Stimulated activated CD4-positive, alpha-beta T cell treated with anti-CD3 and anti-CD28 coated beads, TNF-alpha, amount 100 ng/mL, for 24 hours (primary cell): ENCODE results near the gene COL4A2.

Experiments used
- DNase-seq, 3 experiments: peaks; one replicate each; pipeline ENCODE4 v3.0.0-alpha.2; 2020; ENCODE audit warnings: low read depth in 3 of 3

COL4A2 gene

DNA sequence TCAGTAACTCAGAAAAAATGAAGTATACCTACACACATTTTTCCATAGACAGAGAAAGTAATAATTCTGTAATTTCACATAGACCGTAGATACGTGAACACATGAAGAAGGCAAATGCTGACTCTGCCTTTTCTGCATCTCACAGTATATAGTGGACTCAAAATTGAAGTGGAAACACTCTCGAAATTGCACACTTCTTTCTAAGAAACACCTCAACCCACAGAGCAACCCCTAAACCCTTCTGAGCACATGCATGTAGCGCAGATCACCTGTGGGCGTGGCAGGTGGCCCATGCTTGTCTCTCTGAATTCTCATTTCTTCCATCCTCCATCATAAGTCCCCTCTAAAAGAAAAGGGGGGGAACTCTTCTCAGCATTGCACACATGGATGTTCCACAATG lies 34.9 kb upstream of the COL4A2 start:
- DNase-seq, result no peak

GRCh38 chr13:110272651-110273050 lies 34.4 kb upstream of the COL4A2 start:
- DNase-seq, result no peak

DNA sequence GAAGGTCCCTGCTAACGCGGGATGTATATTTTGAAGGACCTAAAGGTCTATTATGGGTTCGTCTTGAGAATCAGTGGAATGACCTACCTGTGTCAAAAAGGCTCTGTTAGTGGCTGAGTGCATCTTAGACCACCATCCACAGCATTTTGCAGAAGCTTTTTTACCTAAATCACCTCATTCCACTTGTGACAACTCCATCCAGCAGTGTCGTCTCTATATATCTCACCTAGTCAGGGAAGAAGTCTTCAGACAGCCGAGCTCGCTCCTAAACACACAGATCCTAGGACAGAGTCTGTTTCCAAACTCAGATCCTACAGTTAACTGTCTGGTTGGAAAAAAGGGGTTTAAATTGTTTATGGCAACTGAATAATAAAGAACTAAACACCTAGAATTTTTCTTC lies 33.8 kb upstream of the COL4A2 start:
- DNase-seq, result no peak

DNA sequence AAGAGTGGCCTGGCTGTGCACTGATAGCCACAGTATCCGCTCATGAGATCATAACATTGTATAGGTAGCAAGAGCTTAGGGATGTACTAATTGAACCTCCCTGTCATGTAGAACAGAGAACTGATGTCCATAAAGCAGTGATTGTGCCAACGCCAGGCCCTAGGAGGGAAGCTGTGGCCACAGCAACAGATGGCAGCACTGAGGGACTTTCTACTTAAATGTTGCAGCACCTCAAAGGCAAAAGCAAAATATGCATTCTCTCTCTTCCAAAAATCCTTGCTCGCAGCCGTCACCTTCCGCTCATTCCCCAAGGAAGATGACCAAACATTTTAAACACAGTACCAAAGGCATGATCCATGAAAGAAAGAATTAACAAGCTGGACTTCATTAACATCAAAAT lies 32.4 kb upstream of the COL4A2 start:
- no peak for DNase-seq

DNA sequence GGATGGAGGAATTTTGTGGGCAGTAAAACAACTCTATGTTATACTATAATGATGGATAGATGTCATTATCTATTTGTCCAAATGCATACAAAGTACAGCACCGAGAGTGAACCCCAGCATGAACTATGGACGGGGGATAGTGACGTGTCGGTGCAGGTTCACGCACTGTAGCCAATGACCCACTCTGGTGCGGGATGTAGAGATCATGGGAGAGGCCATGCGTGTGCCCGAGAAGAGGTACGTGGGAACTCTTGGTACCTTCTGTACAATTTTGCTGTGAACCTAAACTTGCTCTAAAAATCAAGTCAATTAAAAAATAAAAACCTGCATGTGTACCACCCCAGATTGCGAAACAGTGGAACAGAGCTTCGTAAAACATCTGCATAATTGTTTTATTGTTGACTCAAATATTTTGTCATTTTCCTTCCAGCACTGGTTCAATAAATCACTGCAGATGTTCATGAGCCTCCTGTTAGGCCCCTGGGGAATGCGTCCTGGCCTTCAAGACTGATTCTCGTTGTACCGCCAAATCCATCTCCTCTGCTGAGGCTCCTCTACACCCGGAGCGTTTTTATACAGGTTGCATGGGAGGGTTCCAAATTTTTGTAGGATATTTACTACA lies 31.0 kb upstream of the COL4A2 start:
- no peak for DNase-seq

- DNase-seq, result no peak
These were observed 30.5 kb upstream of the COL4A2 start for GRCh38 chr13:110276553-110276950.

DNA sequence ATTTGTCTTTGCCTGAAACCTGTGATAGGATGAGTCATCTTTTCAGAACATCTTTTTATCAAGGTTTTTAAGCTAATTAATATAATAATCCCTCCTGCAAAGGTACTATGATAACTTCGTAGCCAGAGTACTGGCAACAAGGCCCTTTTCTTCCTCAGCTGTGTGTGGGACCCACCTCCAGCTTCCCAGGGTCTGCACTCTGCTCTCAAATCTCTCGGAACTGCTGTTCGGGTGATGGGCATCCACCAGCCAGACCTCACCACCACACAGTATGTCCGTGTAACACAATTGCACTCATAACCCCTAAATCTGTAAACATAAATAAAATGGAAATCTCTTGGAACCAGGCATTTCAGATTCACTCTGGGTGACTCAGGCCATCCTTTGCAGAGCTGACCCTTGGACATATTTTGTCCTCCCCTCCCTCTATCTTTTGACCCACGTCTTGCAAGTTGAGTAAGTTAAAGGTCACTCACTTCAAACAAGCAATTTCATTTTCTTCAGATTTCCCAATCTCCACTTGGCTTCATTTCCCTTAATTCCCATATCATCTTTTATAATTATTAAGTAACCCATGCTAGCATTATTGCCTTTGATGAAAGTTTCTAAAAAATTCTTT lies 29.6 kb upstream of the COL4A2 start:
- no peak for DNase-seq

DNA sequence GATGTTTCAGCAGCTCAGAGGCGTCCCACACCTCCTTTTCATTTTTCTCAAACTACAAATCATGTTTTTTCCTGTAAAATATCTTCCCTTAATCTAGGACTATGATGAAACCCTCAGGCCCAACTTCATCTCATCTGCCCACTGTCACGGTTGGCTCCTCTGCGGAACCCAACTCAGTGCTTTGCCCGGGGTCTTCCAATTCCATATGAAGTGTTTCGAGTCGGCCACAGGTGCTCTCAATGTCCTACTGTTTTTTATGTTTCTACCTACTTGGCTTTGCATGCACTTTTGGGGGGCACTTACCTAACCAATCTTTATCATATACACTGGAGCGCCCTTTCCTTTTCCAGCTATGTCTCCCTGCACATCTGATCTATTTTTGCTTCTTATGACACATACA lies 28.2 kb upstream of the COL4A2 start:
- no peak for DNase-seq

DNA sequence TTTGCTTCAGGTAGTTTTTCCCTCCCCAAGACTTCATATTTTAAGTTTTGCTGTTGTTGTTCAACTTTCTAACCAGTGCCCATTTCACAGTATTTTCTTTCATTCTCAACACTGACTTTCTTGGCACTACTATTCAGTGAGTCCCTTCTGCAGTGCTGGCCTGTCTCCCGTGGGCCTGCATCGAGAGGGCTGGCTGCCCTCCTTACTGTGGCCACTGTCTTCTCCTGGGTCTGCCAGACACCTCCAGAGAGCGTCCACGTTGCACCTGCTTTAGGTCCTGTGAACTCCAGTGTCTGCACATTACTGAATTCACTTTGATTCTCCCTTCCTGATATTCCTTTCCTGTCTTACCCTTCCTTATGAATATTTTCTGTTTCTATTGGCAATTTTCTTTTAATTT lies 27.4 kb upstream of the COL4A2 start:
- DNase-seq, result no peak

GRCh38 chr13:110280231-110280813 lies 26.8 kb upstream of the COL4A2 start:
- DNase-seq, result no peak

DNA sequence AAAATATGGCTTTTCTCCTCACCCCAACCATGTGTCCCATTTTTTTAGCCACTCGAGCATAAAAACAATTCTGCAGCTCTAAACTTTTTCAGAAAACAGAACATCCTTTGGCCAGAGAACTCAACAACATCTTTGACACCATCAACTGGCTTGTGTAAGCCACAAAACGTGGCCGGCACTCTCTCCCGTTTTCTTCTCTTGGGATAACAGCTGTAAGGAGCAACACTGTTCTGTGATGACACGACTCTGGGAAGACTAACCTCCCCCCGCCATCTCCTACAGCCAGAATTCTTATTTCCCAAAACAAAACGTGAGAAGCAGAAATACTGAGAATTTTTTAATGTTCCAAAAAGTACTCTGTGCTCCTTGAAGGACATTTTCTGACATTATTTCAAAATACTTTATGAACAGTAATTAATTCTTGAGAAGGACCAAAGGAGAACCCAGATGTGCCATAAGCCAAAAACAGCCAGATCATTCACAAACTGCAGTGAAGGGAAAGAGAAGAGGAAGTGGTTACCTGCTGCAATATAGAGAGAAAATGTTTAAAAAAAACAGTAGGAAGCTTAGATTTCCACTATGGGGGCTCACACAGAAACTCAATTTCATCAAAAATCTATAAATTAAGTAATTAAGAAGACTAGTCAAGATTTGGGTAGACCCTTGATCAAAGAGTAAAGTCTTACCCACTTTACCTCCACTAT lies 25.9 kb upstream of the COL4A2 start:
- DNase-seq, result no peak

DNA sequence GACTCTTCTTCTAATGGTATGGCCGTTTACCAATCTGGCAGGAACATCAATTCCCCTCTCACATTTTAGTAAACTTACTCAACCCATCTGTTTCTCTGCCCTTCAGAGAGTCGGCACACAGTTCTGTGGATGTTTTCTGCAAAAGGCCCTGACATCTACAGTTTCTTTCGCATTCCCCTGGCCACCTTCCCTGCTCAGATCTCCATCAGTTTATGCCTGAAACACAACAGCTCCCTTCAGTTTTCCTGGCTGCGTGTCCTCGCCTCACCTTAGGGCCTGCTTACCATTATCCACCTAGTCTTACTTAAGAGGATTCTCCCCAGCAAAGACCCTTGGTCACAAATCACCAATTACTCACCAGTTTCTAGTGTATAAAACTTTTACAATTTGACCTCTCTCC lies 25.3 kb upstream of the COL4A2 start:
- no peak for DNase-seq

- DNase-seq, result no peak
These were observed 24.7 kb upstream of the COL4A2 start for GRCh38 chr13:110282316-110282841.

GRCh38 chr13:110283736-110284517 lies 23.2 kb upstream of the COL4A2 start:
- DNase-seq, result no peak

DNA sequence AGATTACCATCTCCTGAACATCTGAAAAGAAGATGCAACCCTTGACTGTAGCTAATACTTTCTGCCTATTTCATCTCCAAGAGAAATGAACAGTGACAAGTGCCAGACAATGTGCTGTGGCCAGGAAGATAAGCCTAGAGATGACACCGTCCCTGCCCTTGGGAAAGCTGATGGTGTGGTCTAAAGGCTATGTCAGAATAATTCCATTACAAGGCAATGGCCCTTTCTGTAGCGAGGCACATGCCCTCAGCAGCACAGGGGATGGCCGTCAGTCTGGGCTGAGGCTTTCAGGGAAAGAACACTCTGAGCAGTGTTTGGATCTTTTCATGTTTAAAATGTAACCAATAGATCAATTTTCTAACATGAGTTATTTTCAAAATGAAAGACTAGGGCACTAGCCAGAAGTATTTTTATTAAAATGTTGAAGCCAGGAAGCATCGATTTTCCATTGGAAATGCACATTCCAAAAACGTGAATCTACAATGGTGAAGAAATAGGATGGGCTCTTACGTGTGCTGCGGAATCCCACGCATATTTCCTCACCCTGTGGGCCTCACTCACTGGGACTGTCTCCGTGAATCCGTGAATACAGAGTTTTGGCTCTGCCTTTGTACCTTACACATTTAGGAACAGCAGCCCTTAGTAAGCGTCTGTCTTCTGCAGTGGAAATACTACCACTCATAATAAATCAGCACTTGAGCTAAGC lies 22.2 kb upstream of the COL4A2 start:
- DNase-seq, result no peak

DNA sequence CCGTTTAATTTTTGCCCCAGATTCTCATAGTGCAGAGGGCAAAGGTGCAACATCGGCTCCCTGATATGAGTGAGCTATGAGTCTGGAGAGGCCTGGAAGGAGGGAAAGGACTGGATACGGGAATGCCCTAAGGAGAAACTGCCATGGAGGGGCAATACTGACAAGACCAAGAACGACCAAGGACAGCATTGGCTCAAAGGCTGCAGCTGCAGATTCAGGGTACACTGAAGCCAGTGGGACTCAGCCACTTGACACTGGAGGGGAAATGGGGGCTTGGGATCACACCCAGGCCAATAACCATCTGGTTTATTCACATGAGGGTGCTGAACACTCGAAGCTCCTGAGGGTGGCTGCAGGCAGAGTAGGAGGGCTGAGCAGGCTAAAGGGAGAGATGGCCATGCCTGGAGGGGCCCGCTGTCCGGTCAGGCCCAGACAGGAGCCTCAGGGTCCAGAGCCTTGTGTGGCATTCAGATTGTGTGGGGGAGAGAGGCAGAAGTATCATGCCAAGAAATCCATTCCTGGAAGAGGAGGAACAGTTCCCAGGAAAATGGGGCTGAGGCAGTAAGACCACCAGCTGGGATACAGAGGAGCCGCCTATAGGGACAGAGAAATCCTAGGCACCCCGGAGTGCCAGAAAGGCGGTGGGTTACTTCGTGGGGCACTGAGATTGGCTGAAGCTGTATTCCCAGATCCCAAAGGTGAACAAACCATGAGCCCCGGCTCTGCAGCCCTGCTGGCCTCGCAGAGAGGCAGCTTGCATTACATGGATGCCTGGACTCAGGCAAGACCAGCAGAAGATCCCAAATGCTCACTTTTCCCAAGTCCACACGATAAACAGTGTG lies 20.9 kb upstream of the COL4A2 start:
- no peak for DNase-seq

- DNase-seq, result no peak
These were observed 20.0 kb upstream of the COL4A2 start for GRCh38 chr13:110286833-110287819.

- DNase-seq, result no peak
These were observed 17.9 kb upstream of the COL4A2 start for GRCh38 chr13:110289174-110289573.

DNA sequence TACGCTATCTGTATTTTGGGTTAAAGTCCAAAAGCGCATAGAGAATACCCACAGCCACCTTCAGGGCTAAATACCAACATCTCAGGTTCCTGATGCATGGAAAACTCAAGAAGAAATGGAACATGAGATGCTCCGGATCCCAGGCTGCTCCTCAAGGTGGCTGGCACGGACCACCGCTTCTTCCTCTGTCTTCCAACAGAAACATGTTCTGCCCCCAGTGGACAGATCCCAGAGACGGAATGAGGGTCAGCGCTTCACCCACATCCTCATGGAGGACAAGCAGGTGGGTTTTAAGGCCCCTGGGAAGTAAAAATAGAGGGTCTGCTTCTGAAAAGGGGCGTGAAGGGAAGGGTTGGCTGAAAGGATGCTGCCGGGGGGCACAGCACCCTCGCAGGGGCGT lies 17.4 kb upstream of the COL4A2 start:
- DNase-seq, result no peak
